ENCODE results near the gene CCDC17. TPM values are rescaled to one million over a fixed set of nuclear protein-coding genes. Genes with fewer than 3 reads are reported as not detected.

The CCDC17 gene
- polyA plus RNA-seq, 1 donor (not counting 4 experiments of a cell fraction or from before 2014, with no cell fraction given), result 0.37 TPM

GRCh38 chr1:45585110-45585426 is 38.8 kb downstream of the CCDC17 start:
- H3K4me3 ChIP-seq (ENCODE audit: control insufficient read depth in 2 of 3, extremely low read depth in 1 of 3, insufficient read depth in 2 of 3, low read depth in 1 of 3, low read length in 3 of 3), result peak overlapping the region; percentile 66 to 98 (median 79)
- dilution Hi-C loops (cut with MboI; ENCODE audit: extremely low pct_ligation_motif_present, low sequenced_read_pairs), result no loop called here
- H3K9me3 ChIP-seq (ENCODE audit: control insufficient read depth, low read depth, low read length), result no peaks in the 10 kb centered on the region
- H3K9ac ChIP-seq (ENCODE audit: control insufficient read depth, extremely low read depth, insufficient read depth, low read length), result peak overlapping the region; percentile 97
- peaks cover 0 to 6% of the 10 kb centered on the region in 2 experiments for H3K36me3 ChIP-seq (ENCODE audit: control insufficient read depth in 2 of 2, extremely low read depth in 1 of 2, insufficient read depth in 2 of 2, low read length in 2 of 2)
- H3K4me2 ChIP-seq (ENCODE audit: control insufficient read depth, extremely low read depth, insufficient read depth, low read depth, low read length), result peak overlapping the region; percentile 92
- H3K4me1 ChIP-seq (ENCODE audit: control insufficient read depth, extremely low read depth, insufficient read depth, low read length), result peaks cover 16% of the 10 kb centered on the region
- H3K9me1 ChIP-seq (ENCODE audit: control insufficient read depth, extremely low read depth, insufficient read depth, low read length), result no peaks in the 10 kb centered on the region
- DNase-seq (ENCODE audit: low read depth, low spot score) (no peak), FAIRE-seq (no peak)
- peak overlapping the region; percentile 63 for H3K27ac ChIP-seq (ENCODE audit: control insufficient read depth, insufficient read depth, low read length)
- H3K27me3 ChIP-seq (ENCODE audit: control insufficient read depth, extremely low read depth, insufficient read depth, low read length), result no peaks in the 10 kb centered on the region
- TF ChIP-seq CTCF (optimal IDR thresholded peaks at IDR 0.05 in 1 of 3, IDR thresholded peaks at IDR 0.05 in 1 of 3, conservative IDR thresholded peaks at IDR 0.05 in 1 of 3; ENCODE audit: extremely low read depth in 1 of 3, insufficient read depth in 2 of 3, low read length in 3 of 3) (no peak), EZH2 (IDR thresholded peaks at IDR 0.05; ENCODE audit: low read length) (no peak)
- H4K20me1 ChIP-seq (ENCODE audit: control insufficient read depth, extremely low read depth, insufficient read depth, low read length), result peaks cover 11% of the 10 kb centered on the region
- peaks cover 56% of the 10 kb centered on the region for H3K79me2 ChIP-seq (ENCODE audit: control insufficient read depth, insufficient read depth, low read length)
- H2AFZ ChIP-seq (ENCODE audit: control insufficient read depth, low read length), result no peak overlapping the region

GRCh38 chr1:45584351-45585109 is 39.3 kb downstream of the CCDC17 start:
- FAIRE-seq (no peak), DNase-seq (ENCODE audit: low read depth, low spot score) (no peak)
- TF ChIP-seq EZH2 (IDR thresholded peaks at IDR 0.05; ENCODE audit: low read length), result no peak
- TF ChIP-seq CTCF (optimal IDR thresholded peaks at IDR 0.05 in 1 of 3, IDR thresholded peaks at IDR 0.05 in 1 of 3, conservative IDR thresholded peaks at IDR 0.05 in 1 of 3; ENCODE audit: extremely low read depth in 1 of 3, insufficient read depth in 2 of 3, low read length in 3 of 3), result no peak
- peaks cover 11% of the 10 kb centered on the region for H4K20me1 ChIP-seq (ENCODE audit: control insufficient read depth, extremely low read depth, insufficient read depth, low read length)
- H3K36me3 ChIP-seq (ENCODE audit: control insufficient read depth in 2 of 2, extremely low read depth in 1 of 2, insufficient read depth in 2 of 2, low read length in 2 of 2), result peaks cover 0 to 6% of the 10 kb centered on the region in 2 experiments
- H3K9ac ChIP-seq (ENCODE audit: control insufficient read depth, extremely low read depth, insufficient read depth, low read length), result peak overlapping the region; percentile 97
- peak overlapping the region; percentile 66 to 98 (median 79) for H3K4me3 ChIP-seq (ENCODE audit: control insufficient read depth in 2 of 3, extremely low read depth in 1 of 3, insufficient read depth in 2 of 3, low read depth in 1 of 3, low read length in 3 of 3)
- peak overlapping the region; percentile 92 for H2AFZ ChIP-seq (ENCODE audit: control insufficient read depth, low read length)
- H3K4me1 ChIP-seq (ENCODE audit: control insufficient read depth, extremely low read depth, insufficient read depth, low read length), result peaks cover 11% of the 10 kb centered on the region
- no peaks in the 10 kb centered on the region for H3K9me3 ChIP-seq (ENCODE audit: control insufficient read depth, low read depth, low read length)
- H3K4me2 ChIP-seq (ENCODE audit: control insufficient read depth, extremely low read depth, insufficient read depth, low read depth, low read length), result peak overlapping the region; percentile 92
- no peaks in the 10 kb centered on the region for H3K9me1 ChIP-seq (ENCODE audit: control insufficient read depth, extremely low read depth, insufficient read depth, low read length)
- dilution Hi-C loops (cut with MboI; ENCODE audit: extremely low pct_ligation_motif_present, low sequenced_read_pairs), result no loop called here
- H3K79me2 ChIP-seq (ENCODE audit: control insufficient read depth, insufficient read depth, low read length), result peaks cover 51% of the 10 kb centered on the region
- peak overlapping the region; percentile 92 for H3K27ac ChIP-seq (ENCODE audit: control insufficient read depth, insufficient read depth, low read length)
- H3K27me3 ChIP-seq (ENCODE audit: control insufficient read depth, extremely low read depth, insufficient read depth, low read length), result no peaks in the 10 kb centered on the region

Measured in keratinocyte (primary cell).